Panc1 (cell line): ENCODE measurements around the gene ATP11A. TPM values are rescaled to one million over a fixed set of nuclear protein-coding genes. Genes with fewer than 3 reads are reported as not detected.

ENCODE experiments used
- ATAC-seq: fragments of 200-7000 bp; cut with Tn5 transposase; 2 replicates; pipeline ENCODE4 v1.9.1; 2020; ENCODE audit warnings: mild to moderate bottlenecking, moderate library complexity
- BruUV-seq: library from RNA; stranded (reverse); fragments of 400-500 nt; replicated peaks from 2 replicates; lab custom pipeline; 2021; lab: Mats Ljungman, UMichigan
- CTCF ChIA-PET: fragments of 300-600 bp; sonication (Branson Sonifier 250); formaldehyde crosslinking; loops from one replicate; lab custom pipeline; 2022; ENCODE audit warnings: antibody characterized with exemption; lab: Charles Lee
- POLR2A ChIA-PET: fragments of 300-600 bp; sonication (Branson Sonifier 250); formaldehyde crosslinking; loops from one replicate; lab custom pipeline; 2022; ENCODE audit warnings: antibody characterized with exemption; lab: Charles Lee
- DNase-seq: peaks from one replicate; pipeline ENCODE4 v3.0.0-alpha.2; 2010; ENCODE audit warnings: low read depth, low spot score
- H3K27ac ChIP-seq: 2 replicates; pipeline ENCODE4 v1.5.1; 2011; ENCODE audit warnings: mild to moderate bottlenecking, low read length, inconsistent platforms
- H3K27me3 ChIP-seq: fragments of 200-500 bp; sonication (Bioruptor generic); 2 replicates; pipeline ENCODE4 v1.6.0; 2014; ENCODE audit warnings: low read length, inconsistent platforms; ENCODE audit not compliant: control insufficient read depth, insufficient read depth
- H3K36me3 ChIP-seq: fragments of 200-500 bp; sonication (Bioruptor generic); 2 replicates; pipeline ENCODE4 v1.5.1; 2014; ENCODE audit warnings: inconsistent platforms, mild to moderate bottlenecking, low read length, moderate library complexity; ENCODE audit not compliant: control insufficient read depth, insufficient read depth
- H3K4me1 ChIP-seq: 2 replicates; pipeline ENCODE4 v1.5.1; 2011; ENCODE audit warnings: inconsistent platforms, mild to moderate bottlenecking, low read length, moderate library complexity; ENCODE audit not compliant: control insufficient read depth, insufficient read depth
- H3K4me3 ChIP-seq, 2 experiments: 2 replicates each; pipeline ENCODE4 v1.5.1; 2011 to 2012; ENCODE audit warnings: low read depth in 2 of 2, low read length in 2 of 2, mild to moderate bottlenecking in 2 of 2, inconsistent platforms in 1 of 2, moderate library complexity in 1 of 2
- H3K9me3 ChIP-seq: fragments of 200-500 bp; sonication (Bioruptor generic); 2 replicates; pipeline ENCODE4 v1.5.1; 2014; ENCODE audit warnings: low read depth, mild to moderate bottlenecking, inconsistent platforms, low read length, moderate library complexity; ENCODE audit not compliant: control insufficient read depth, insufficient read depth
- POLR2AphosphoS5 ChIP-seq: IDR thresholded peaks from 2 replicates; pipeline ENCODE4 v1.6.1; 2012; ENCODE audit warnings: mild to moderate bottlenecking, low read depth, low read length, moderate library complexity
- REST ChIP-seq, 2 experiments: IDR thresholded peaks; 2 replicates each; pipeline ENCODE4 v1.6.1; 2011 to 2012; ENCODE audit warnings: low read depth in 2 of 2, control low read depth in 1 of 2, low read length in 1 of 2, mild to moderate bottlenecking in 1 of 2, moderate library complexity in 1 of 2; ENCODE audit not compliant: insufficient read depth in 1 of 2
- SIN3A ChIP-seq: IDR thresholded peaks from 2 replicates; pipeline ENCODE4 v1.6.1; 2012; ENCODE audit warnings: low read depth, mild to moderate bottlenecking, low read length, moderate library complexity, borderline replicate concordance; ENCODE audit not compliant: insufficient read depth
- TCF7L2 ChIP-seq: IDR thresholded peaks from 2 replicates; pipeline ENCODE4 v1.6.1; 2011; ENCODE audit warnings: mild to moderate bottlenecking, low read depth, low read length, inconsistent platforms
- in situ Hi-C: cut with HindIII; loops from 2 replicates; pipeline ENCODE4 v1.10.0; 2016; ENCODE audit warnings: low sequenced_read_pairs, low pct_unique_long_range_greater_than_20kb
- intact Hi-C: fragments of 100-400 bp; cut with micrococcal nuclease; formaldehyde crosslinking; loops from one replicate; pipeline ENCODE4 v1.10.0; 2022; ENCODE audit not compliant: unreplicated experiment
- total RNA-seq: library from RNA; stranded (reverse); gene quantifications from one replicate; pipeline ENCODE4 v1.2.1, GENCODE V29; 2021; ENCODE audit not compliant: unreplicated experiment
- TF ChIP-seq, protein P1 (sequence below): fragments of 450-650 bp; IDR thresholded peaks from 2 replicates; pipeline ENCODE4 v1.5.1; 2017; ENCODE audit warnings: mild to moderate bottlenecking

ATP11A gene
- total RNA-seq, 1 experiment from 2014 or later: 85.8 TPM

GRCh38 chr13:112907286-112907685 lies 217.4 kb downstream of the ATP11A start:
- BruUV-seq: no TSS peak
- ATAC-seq: no peak
- Histone ChIP-seq H3K4me1 (no peaks in the 10 kb centered on the region), H3K27me3 (no peaks in the 10 kb centered on the region), H3K36me3 (no peaks in the 10 kb centered on the region), H3K4me3 (no peak overlapping the region), H3K27ac (no peak overlapping the region), H3K9me3 (no peaks in the 10 kb centered on the region)
- intact Hi-C loops: no loop called here
- in situ Hi-C loops: no loop called here
- POLR2A ChIA-PET: no interaction called here
- TF ChIP-seq, protein P1, sequence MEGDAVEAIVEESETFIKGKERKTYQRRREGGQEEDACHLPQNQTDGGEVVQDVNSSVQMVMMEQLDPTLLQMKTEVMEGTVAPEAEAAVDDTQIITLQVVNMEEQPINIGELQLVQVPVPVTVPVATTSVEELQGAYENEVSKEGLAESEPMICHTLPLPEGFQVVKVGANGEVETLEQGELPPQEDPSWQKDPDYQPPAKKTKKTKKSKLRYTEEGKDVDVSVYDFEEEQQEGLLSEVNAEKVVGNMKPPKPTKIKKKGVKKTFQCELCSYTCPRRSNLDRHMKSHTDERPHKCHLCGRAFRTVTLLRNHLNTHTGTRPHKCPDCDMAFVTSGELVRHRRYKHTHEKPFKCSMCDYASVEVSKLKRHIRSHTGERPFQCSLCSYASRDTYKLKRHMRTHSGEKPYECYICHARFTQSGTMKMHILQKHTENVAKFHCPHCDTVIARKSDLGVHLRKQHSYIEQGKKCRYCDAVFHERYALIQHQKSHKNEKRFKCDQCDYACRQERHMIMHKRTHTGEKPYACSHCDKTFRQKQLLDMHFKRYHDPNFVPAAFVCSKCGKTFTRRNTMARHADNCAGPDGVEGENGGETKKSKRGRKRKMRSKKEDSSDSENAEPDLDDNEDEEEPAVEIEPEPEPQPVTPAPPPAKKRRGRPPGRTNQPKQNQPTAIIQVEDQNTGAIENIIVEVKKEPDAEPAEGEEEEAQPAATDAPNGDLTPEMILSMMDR: no peak
- TF ChIP-seq SIN3A: no peak
- no peak for TF ChIP-seq POLR2AphosphoS5
- no peak for TF ChIP-seq TCF7L2
- no peak for TF ChIP-seq REST (IDR thresholded peaks at IDR 0.05; ENCODE audit: insufficient read depth in 1 of 2, low read depth in 2 of 2, low read length in 1 of 2)
- CTCF ChIA-PET: no interaction called here
- DNase-seq: no peak

GRCh38 chr13:112907871-112908331 lies 218.1 kb downstream of the ATP11A start:
- no peak overlapping the region for H3K27ac ChIP-seq
- ATAC-seq (no peak), DNase-seq (no peak)
- intact Hi-C loops (no loop called here), in situ Hi-C loops (no loop called here)
- H3K9me3 ChIP-seq: no peaks in the 10 kb centered on the region
- POLR2A ChIA-PET: no interaction called here
- TF ChIP-seq, protein P1: no peak
- no peak for TF ChIP-seq TCF7L2
- no peak for TF ChIP-seq REST (IDR thresholded peaks at IDR 0.05; ENCODE audit: insufficient read depth in 1 of 2, low read depth in 2 of 2, low read length in 1 of 2)
- no peak for TF ChIP-seq SIN3A
- no peak for TF ChIP-seq POLR2AphosphoS5
- H3K4me3 ChIP-seq: no peak overlapping the region
- H3K4me1 ChIP-seq: no peaks in the 10 kb centered on the region
- no peaks in the 10 kb centered on the region for H3K27me3 ChIP-seq
- no TSS peak for BruUV-seq
- CTCF ChIA-PET: no interaction called here
- no peaks in the 10 kb centered on the region for H3K36me3 ChIP-seq
